GM21528 (cell line): ENCODE data around the gene CALN1.
"Not testable (repeated sequence)": the region's sequence is repeated elsewhere in the genome, so short reads cannot be mapped to it uniquely, and the experiment has no call there.

Experiments
- ATAC-seq: cut with Tn5 transposase; IDR thresholded peaks from one replicate; pipeline ENCODE4 v1.9.1; 2021; ENCODE audit warnings: mild to moderate bottlenecking, moderate library complexity; ENCODE audit not compliant: unreplicated experiment, low FRiP score

CALN1 gene

GRCh38 chr7:71776726-71777125 lies 635.4 kb downstream of the CALN1 start:
- no peak for ATAC-seq

DNA sequence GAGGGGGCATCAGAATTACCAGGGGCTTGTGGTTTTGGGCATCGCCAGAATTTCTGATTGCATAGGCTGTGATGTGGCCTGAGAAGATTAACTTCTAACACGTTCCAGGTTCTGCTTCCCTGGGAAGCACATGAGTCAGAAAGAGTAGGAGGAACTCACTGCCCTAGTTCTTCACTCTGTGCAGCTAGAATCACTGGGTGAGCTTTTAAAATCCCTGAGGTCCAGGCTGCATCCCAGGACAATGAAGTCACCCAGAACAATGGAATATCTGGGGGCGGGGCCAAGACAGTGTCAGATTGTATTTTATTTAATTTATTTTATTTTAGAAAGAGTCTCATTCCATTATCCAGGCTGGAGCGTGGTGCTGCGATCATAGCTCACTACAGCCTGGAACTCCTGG lies 636.5 kb downstream of the CALN1 start:
- ATAC-seq, result no peak

GRCh38 chr7:71772779-71773178 lies 639.4 kb downstream of the CALN1 start:
- no peak for ATAC-seq

DNA sequence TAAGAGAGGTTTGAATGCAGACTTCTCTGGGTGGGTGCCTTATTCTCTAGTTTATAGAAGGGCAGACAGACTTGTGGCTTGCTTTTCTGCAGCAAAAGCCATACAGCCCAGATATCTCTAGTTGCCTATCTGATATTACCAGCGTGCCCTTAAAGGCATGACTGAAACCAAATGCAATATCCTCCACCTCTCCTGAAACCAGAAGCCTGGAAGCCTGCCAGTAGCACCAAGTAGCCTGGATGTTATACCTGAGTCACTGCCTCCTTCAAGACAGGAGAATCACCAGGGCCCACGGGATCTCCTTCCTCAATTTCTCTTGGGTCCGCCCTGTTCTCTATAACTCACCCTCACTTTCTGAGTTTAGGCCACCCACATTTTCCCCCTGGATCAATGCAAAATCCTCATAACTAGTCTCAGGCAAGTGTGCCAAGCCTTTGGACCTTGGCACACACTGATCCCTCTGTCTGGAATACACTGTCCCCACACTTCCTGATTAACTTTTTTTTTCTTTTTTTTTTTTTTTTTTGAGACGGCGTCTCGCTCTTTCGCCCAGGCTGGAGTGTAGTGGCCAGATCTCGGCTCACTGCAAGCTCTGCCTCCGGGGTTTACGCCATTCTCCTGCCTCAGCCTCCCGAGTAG lies 641.8 kb downstream of the CALN1 start:
- ATAC-seq, result no peak

DNA sequence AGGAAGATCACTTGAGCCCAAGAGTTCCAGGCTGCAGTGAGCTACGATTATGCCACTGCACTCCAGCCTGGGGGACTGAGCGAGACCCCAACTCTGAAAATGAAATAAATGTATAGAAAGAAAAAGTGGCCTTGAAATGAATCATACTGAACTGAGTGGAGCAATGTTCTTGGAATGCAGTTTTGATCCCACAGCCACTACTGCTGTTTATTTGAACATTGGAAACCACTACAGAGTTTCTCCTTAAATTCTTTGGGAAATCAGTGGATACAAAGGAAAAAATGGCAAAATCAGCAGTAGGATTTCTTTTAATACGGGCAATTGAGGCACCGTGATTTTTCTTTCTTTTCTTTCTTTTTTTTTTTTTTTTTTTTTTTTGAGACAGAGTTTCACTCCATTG lies 642.8 kb downstream of the CALN1 start:
- ATAC-seq, result no peak

DNA sequence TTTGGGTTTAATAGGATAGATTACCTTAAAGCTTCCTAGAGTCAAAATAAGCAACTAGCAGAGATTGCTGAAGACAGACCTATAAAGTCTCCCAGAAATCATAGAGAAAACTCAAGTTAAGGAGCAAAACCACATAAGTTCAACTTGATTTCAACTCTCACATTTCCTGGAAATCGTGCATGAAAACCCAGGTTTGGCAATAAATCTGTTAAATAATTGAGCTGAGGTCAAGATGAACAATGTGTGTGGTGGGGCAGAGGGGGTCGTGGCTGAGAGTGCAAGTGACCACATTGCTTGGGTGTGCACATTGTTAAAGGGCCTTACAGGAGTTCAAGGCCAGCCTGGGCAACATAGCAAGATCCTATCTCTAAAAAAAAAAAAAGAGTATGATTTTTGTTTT lies 643.7 kb downstream of the CALN1 start:
- no peak for ATAC-seq

DNA sequence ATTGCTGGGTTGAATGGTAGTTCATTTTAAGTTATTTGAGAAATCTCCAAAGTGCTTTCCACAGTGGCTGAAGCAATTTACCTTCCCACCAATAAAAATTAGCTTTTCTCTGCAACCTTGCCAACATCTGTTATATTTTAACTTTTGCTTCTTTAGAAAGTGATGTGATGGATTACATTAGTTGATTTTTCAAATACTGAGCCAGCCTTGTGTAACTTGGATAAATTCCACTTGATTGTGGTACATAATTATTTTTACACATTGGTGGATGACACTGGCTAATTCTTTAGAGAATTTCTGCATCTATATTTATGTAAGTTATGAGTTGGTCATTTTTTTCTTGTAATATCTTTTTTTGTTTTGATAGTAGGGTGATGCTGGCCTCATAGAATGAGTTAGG lies 646.1 kb downstream of the CALN1 start:
- ATAC-seq, result no peak

- ATAC-seq, result no peak
These were observed 650.8 kb downstream of the CALN1 start for GRCh38 chr7:71761336-71761735.

GRCh38 chr7:71754828-71755227 lies 657.3 kb downstream of the CALN1 start:
- ATAC-seq, result no peak

- no peak for ATAC-seq
These were observed 658.0 kb downstream of the CALN1 start for GRCh38 chr7:71753956-71754664.

DNA sequence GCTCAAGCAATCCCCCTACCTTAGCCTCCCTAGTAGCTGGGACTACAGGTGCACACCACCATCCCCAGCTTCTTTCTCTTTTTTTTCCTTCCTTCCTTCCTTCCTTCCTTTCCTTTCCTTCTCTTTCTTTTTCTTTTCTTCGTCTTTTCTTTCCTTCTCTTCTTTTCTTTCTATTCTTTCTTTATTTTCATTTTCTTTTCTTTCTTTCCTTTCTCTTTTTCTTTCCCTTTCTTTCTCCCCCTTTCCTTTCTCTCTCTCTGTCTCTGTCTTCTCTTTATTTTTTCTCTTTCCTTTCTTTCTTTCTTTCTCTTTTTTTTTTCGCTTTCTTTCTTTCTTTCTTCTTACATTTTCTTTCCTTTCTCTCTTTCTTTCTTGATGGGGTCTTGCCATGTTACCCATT lies 658.9 kb downstream of the CALN1 start:
- no peak for ATAC-seq

DNA sequence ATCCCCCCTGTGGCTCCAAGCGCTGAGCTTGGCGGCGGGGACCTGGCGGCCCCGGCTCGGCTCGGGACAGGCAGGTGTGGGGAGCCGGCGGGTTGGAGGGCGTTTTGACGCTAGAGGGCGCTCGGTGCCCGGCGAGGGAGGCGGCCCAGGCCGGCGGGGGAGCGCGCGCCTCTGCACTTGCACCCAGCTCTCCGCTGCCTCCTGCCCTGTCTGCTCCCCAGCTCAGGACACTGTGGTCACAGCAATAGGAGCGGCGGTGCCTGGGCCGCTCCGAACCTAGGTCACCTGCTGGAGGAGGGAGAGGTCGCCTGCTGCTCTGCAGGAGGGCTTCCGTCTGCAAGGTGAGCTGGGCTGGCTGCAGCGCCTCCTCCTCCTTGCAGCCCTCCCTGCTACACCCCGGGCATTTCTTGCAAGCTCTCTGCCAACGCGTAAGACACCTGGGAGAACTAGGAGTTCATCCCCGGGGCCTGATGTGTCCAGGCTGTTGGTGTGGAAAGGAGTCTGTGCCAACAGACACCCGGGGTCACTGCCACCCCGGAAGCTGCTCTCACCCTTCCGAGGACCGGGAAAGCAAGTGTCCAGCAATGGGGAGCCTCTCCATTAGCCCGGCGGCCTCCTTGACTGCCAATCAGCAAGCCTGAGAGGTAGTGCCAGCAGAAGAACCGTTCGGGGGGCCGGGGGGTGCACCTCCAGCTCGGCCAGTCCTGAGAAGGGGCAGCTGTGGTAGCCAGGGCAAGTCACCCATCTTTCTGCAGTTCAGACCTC lies 659.8 kb downstream of the CALN1 start:
- no peak for ATAC-seq

- no peak for ATAC-seq
These were observed 661.8 kb downstream of the CALN1 start for GRCh38 chr7:71750290-71750689.

DNA sequence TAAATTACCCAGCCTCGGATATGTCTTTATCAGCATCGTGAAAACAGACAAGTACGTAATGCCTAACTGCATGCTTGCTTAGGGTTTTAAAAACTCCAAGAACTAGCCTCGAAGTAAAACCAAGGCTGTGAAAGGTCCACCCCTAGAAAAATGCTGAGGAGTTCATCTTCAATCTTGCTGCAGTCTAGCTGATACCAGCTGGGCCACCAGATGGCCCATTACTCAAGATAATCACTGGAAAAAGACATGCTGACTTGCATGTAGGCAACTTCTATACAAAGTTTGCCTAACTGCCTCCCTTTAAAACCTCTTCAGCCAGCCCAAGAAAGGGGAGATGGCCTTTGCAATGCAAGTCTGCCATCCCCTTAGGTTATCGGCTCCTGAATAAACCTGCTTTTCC lies 666.1 kb downstream of the CALN1 start:
- no peak for ATAC-seq

DNA sequence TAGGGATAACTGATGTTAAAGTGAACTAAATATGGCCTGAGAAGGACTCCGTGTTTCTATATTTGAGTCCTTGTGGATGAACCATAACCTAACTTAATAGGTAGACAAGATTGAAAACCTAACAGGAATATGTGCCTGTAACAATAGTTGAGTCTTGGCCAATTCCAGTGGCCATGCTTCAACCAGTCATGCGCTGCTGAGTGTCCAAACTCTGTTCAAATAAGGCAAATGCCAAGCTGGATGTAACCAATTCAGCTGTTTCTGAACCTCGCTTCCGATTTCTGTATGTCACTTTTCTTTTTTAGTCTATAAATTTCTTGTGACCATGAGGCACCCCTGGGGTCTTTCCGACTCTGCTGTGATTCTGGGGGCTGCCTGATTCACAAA lies 672.0 kb downstream of the CALN1 start:
- ATAC-seq, result no peak

- no peak for ATAC-seq
These were observed 672.5 kb downstream of the CALN1 start for GRCh38 chr7:71739520-71740173.

DNA sequence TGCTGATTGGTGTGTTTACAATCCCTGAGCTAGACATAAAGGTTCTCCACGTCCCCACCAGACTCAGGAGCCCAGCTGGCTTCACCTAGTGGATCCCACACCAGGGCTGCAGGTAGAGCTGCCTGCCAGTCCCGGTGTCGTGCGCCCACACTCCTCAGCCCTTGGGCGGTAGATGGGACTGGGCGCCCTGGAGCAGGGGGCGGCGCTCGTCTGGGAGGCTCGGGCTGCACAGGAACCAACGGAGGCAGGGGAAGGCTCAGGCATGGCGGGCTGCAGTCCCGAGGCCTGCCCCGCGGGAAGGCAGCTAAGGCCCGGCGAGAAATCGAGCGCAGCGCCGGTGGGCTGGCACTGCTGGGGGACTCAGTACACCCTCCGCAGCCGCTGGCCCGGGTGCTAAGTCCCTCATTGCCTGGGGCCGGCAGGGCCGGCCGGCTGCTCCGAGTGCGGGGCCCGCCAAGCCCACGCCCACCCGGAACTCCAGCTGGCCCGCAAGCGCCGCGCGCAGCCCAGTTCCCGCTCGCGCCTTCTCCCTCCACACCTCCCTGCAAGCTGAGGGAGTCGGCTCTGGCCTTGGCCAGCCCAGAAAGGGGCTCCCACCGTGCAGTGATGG lies 674.1 kb downstream of the CALN1 start:
- not testable (repeated sequence) for ATAC-seq

GRCh38 chr7:71735961-71736556 lies 676.1 kb downstream of the CALN1 start:
- ATAC-seq, result no peak

- ATAC-seq, result no peak
These were observed 678.8 kb downstream of the CALN1 start for GRCh38 chr7:71733107-71733870.

- ATAC-seq, result no peak
These were observed 680.4 kb downstream of the CALN1 start for GRCh38 chr7:71731740-71732139.
